ENCODE data around the gene NTRK1. TPM values are rescaled to one million over a fixed set of nuclear protein-coding genes. Genes with fewer than 3 reads are reported as not detected.

The NTRK1 gene
- polyA plus RNA-seq (ENCODE audit: insufficient read length in 12 of 12), result 1 to 10 TPM in 1 of 12 donors, under 1 TPM in 9, not detected in 2; 0.20 to 1.0 (median 0.49) TPM
- long read RNA-seq, donor 1, result 0 reads
- long read RNA-seq, donor 2, result 0 reads
- long read RNA-seq, donor 3, result 0 reads
- long read RNA-seq, donor 4, result 0 reads
- long read RNA-seq, donor 5, result 0 reads
- long read RNA-seq, donor 6, result 0 reads
- long read RNA-seq, donor 7, result 0 reads
- long read RNA-seq, donor 8, result 0 reads
- long read RNA-seq, donor 9, result 0 reads
- long read RNA-seq, donor 10, result 0 reads
- long read RNA-seq, donor 11, result 0 reads

GRCh38 chr1:156860628-156861423 is at the start of gene NTRK1:
Gene NTRK1 (plus strand): TSS chr1:156860865. CDS start chr1:156860935, 70 bp downstream.
- peak; percentile 33 for DNase-seq

- DNase-seq, result no peak
Measured at GRCh38 chr1:156811168-156811567, 49.5 kb upstream of the NTRK1 start.

- no peak for DNase-seq
Measured at GRCh38 chr1:156812293-156812990, 48.2 kb upstream of the NTRK1 start.

GRCh38 chr1:156813298-156813697 is 47.4 kb upstream of the NTRK1 start:
- DNase-seq, result no peak

- DNase-seq, result no peak
Measured at GRCh38 chr1:156813750-156814570, 46.7 kb upstream of the NTRK1 start.

- DNase-seq, result no peak
Measured at GRCh38 chr1:156814571-156815260, 45.9 kb upstream of the NTRK1 start.

GRCh38 chr1:156815307-156815826 is 45.3 kb upstream of the NTRK1 start:
- DNase-seq, result peak; percentile 85

GRCh38 chr1:156815961-156816422 is 44.7 kb upstream of the NTRK1 start:
- no peak for DNase-seq

GRCh38 chr1:156816561-156817328 is 43.9 kb upstream of the NTRK1 start, which contains the start of gene SH2D2A:
Gene SH2D2A (minus strand): TSS chr1:156816848. CDS start chr1:156816708, 140 bp downstream.
- DNase-seq, result no peak

GRCh38 chr1:156821801-156822200 is 38.9 kb upstream of the NTRK1 start:
- no peak for DNase-seq

GRCh38 chr1:156822680-156823079 is 38.0 kb upstream of the NTRK1 start:
- no peak for DNase-seq

GRCh38 chr1:156823210-156823790 is 37.4 kb upstream of the NTRK1 start:
- no peak for DNase-seq

GRCh38 chr1:156826630-156827029 is 34.0 kb upstream of the NTRK1 start:
- DNase-seq, result no peak

- DNase-seq, result no peak
Measured at GRCh38 chr1:156828400-156829124, 32.1 kb upstream of the NTRK1 start.

- DNase-seq, result no peak
Measured at GRCh38 chr1:156832434-156832833, 28.2 kb upstream of the NTRK1 start.

- no peak for DNase-seq
Measured at GRCh38 chr1:156833603-156834002, 27.1 kb upstream of the NTRK1 start.

- DNase-seq, result no peak
Measured at GRCh38 chr1:156834322-156834721, 26.3 kb upstream of the NTRK1 start.

- DNase-seq, result no peak
Measured at GRCh38 chr1:156836041-156836654, 24.5 kb upstream of the NTRK1 start.
